Upper lobe of right lung (tissue), 1 donor: Measurements from ENCODE around the gene EIF2D. TPM values are rescaled to one million over a fixed set of nuclear protein-coding genes. Genes with fewer than 3 reads are reported as not detected.

Experiments used
- ATAC-seq: fragments of 200-7000 bp; cut with Tn5 transposase; one replicate; pipeline ENCODE4 v1.9.1; 2020; ENCODE audit warnings: mild to moderate bottlenecking, moderate library complexity
- DNase-seq: peaks from one replicate; pipeline ENCODE4 v3.0.0-alpha.2; 2020
- H3K27ac ChIP-seq: fragments of 200-600 bp; one replicate; pipeline ENCODE4 v1.8.0; 2022
- H3K27me3 ChIP-seq: fragments of 200-600 bp; one replicate; pipeline ENCODE4 v1.8.0; 2022; ENCODE audit warnings: mild to moderate bottlenecking
- H3K36me3 ChIP-seq: fragments of 200-600 bp; one replicate; pipeline ENCODE4 v1.8.0; 2022
- H3K4me1 ChIP-seq: fragments of 200-600 bp; one replicate; pipeline ENCODE4 v1.8.0; 2022
- H3K4me3 ChIP-seq: fragments of 200-600 bp; one replicate; pipeline ENCODE4 v1.8.0; 2022; ENCODE audit warnings: mild to moderate bottlenecking
- H3K9me3 ChIP-seq: fragments of 200-600 bp; one replicate; pipeline ENCODE4 v1.8.0; 2022
- CTCF ChIP-seq: fragments of 200-600 bp; IDR thresholded peaks from one replicate; pipeline ENCODE4 v1.8.0; 2022; ENCODE audit warnings: antibody characterized with exemption
- intact Hi-C: fragments of 100-400 bp; cut with DNase I; formaldehyde crosslinking; loops from one replicate; pipeline ENCODE4 v1.11.0; 2022
- total RNA-seq: library from RNA; stranded (reverse); fragmentation: NEBNext Ultra II Directional; extraction: Animal tissue kit (Norgen Biotek cat#: 25700); gene quantifications from one replicate; pipeline ENCODE4 v1.2.1, GENCODE V29; 2021
- donor health status: DM: no; HTN: yes; CAD: no; lungs with severe emphysema.

Gene EIF2D
- total RNA-seq, 1 donor from 2014 or later = 49.8 TPM

- intact Hi-C loops = no loop called here
- no peak overlapping the region for H3K27ac ChIP-seq
- no peaks in the 10 kb centered on the region for H3K36me3 ChIP-seq
- no peaks in the 10 kb centered on the region for H3K9me3 ChIP-seq
- no peaks in the 10 kb centered on the region for H3K27me3 ChIP-seq
- no peak for TF ChIP-seq CTCF
- peaks cover 31% of the 10 kb centered on the region for H3K4me1 ChIP-seq
- no peak overlapping the region for H3K4me3 ChIP-seq
- DNase-seq = no peak
- peak; percentile 49 for ATAC-seq
Measured at GRCh38 chr1:206551986-206552326, 60.3 kb downstream of the EIF2D start.

GRCh38 chr1:206551296-206551985, 60.8 kb downstream of the EIF2D start:
- no peak overlapping the region for H3K27ac ChIP-seq

GRCh38 chr1:206550446-206550845, 61.8 kb downstream of the EIF2D start:
- no peaks in the 10 kb centered on the region for H3K9me3 ChIP-seq

More at GRCh38 chr1:206551296-206551985, 60.8 kb downstream of the EIF2D start:
- intact Hi-C loops = no loop called here
- Histone ChIP-seq H3K4me1 (peaks cover 28% of the 10 kb centered on the region), H3K27me3 (no peaks in the 10 kb centered on the region), H3K4me3 (no peak overlapping the region), H3K9me3 (no peaks in the 10 kb centered on the region), H3K36me3 (no peaks in the 10 kb centered on the region)
- ATAC-seq (no peak), DNase-seq (no peak)
- no peak for TF ChIP-seq CTCF

GRCh38 chr1:206547104-206547503, 65.2 kb downstream of the EIF2D start:
- Histone ChIP-seq H3K27me3 (no peaks in the 10 kb centered on the region), H3K27ac (no peak overlapping the region), H3K36me3 (no peaks in the 10 kb centered on the region), H3K4me3 (no peak overlapping the region), H3K4me1 (peaks cover 3% of the 10 kb centered on the region), H3K9me3 (no peaks in the 10 kb centered on the region)
- intact Hi-C loops = loop anchor here (5.0 kb wide), 1 partner anchor 35 kb away; no protein-coding TSS in a partner anchor
- DNase-seq = no peak
- no peak for TF ChIP-seq CTCF
- ATAC-seq = no peak

More at GRCh38 chr1:206550446-206550845, 61.8 kb downstream of the EIF2D start:
- no peak for DNase-seq
- no peaks in the 10 kb centered on the region for H3K27me3 ChIP-seq
- intact Hi-C loops = no loop called here
- no peak for TF ChIP-seq CTCF
- ATAC-seq = no peak
- H3K4me1 ChIP-seq = peaks cover 18% of the 10 kb centered on the region
- no peak overlapping the region for H3K27ac ChIP-seq
- H3K4me3 ChIP-seq = no peak overlapping the region
- H3K36me3 ChIP-seq = no peaks in the 10 kb centered on the region

GRCh38 chr1:206545351-206545750, 66.9 kb downstream of the EIF2D start:
- H3K36me3 ChIP-seq = no peaks in the 10 kb centered on the region
- H3K9me3 ChIP-seq = no peaks in the 10 kb centered on the region
- H3K27me3 ChIP-seq = no peaks in the 10 kb centered on the region
- no peak overlapping the region for H3K4me3 ChIP-seq
- ATAC-seq (no peak), DNase-seq (no peak)
- H3K27ac ChIP-seq = no peak overlapping the region
- intact Hi-C loops = loop anchor here (5.0 kb wide), 1 partner anchor 37 kb away; no protein-coding TSS in a partner anchor
- TF ChIP-seq CTCF = no peak
- peaks cover 6% of the 10 kb centered on the region for H3K4me1 ChIP-seq
